ENCODE results near the gene GNAQ. TPM values are rescaled to one million over a fixed set of nuclear protein-coding genes. Genes with fewer than 3 reads are reported as not detected.
"Not testable (repeated sequence)": the region's sequence is repeated elsewhere in the genome, so short reads cannot be mapped to it uniquely, and the experiment has no call there.

Gene GNAQ
- total RNA-seq, 1 experiment from 2014 or later, result 28.7 TPM

DNA sequence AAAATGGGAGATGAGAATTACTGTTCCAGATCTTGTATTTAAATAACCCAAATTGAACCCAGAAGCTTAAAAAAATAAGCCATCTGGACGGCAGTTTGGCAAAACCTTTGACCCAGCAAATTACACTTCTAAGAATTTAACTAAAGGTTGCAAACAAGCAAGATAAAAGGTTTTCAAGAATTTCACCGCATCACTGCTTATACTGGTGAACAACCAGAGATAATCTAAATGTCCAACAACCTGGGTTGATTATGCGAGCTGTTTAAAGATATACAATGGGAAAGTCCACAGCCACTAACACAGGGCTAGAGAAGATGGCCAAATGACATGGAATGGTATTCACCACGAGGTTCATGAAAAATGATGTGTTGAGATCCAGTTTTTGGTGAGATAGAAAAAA is 149.3 kb downstream of the GNAQ start:
- H3K79me2 ChIP-seq (ENCODE audit: insufficient read depth, low read length), result no peaks in the 10 kb centered on the region
- TF ChIP-seq EZH2phosphoT487 (IDR thresholded peaks at IDR 0.05; ENCODE audit: borderline replicate concordance) (no peak), POLR2AphosphoS5 (IDR thresholded peaks at IDR 0.05; ENCODE audit: low read depth, low read length) (no peak), EZH2 (IDR thresholded peaks at IDR 0.05) (no peak)
- TF ChIP-seq, protein P1, sequence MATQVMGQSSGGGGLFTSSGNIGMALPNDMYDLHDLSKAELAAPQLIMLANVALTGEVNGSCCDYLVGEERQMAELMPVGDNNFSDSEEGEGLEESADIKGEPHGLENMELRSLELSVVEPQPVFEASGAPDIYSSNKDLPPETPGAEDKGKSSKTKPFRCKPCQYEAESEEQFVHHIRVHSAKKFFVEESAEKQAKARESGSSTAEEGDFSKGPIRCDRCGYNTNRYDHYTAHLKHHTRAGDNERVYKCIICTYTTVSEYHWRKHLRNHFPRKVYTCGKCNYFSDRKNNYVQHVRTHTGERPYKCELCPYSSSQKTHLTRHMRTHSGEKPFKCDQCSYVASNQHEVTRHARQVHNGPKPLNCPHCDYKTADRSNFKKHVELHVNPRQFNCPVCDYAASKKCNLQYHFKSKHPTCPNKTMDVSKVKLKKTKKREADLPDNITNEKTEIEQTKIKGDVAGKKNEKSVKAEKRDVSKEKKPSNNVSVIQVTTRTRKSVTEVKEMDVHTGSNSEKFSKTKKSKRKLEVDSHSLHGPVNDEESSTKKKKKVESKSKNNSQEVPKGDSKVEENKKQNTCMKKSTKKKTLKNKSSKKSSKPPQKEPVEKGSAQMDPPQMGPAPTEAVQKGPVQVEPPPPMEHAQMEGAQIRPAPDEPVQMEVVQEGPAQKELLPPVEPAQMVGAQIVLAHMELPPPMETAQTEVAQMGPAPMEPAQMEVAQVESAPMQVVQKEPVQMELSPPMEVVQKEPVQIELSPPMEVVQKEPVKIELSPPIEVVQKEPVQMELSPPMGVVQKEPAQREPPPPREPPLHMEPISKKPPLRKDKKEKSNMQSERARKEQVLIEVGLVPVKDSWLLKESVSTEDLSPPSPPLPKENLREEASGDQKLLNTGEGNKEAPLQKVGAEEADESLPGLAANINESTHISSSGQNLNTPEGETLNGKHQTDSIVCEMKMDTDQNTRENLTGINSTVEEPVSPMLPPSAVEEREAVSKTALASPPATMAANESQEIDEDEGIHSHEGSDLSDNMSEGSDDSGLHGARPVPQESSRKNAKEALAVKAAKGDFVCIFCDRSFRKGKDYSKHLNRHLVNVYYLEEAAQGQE (IDR thresholded peaks at IDR 0.05; ENCODE audit: low read depth), result no peak
- H3K9me3 ChIP-seq (ENCODE audit: control insufficient read depth in 1 of 2, insufficient read depth in 1 of 2, low read depth in 1 of 2, low read length in 2 of 2), result no peaks in the 10 kb centered on the region
- intact Hi-C loops (cut with micrococcal nuclease), result no loop called here
- ChIA-PET CTCF (no interaction called here), RAD21 (ENCODE audit: low non-redundant PET in 1 of 2, low total read pairs in 2 of 2, uncharacterized antibody in 2 of 2, unreplicated experiment in 2 of 2) (no interaction called here), POLR2A (no interaction called here)
- no peak for DNase-seq (ENCODE audit: low read depth, low spot score)
- H3K9ac ChIP-seq (ENCODE audit: low read length), result no peak overlapping the region
- no peak overlapping the region for H3K4me2 ChIP-seq (ENCODE audit: low read length)
- no peak overlapping the region for H3K27ac ChIP-seq (ENCODE audit: low read depth, low read length)
- no peak overlapping the region for H3K4me3 ChIP-seq (replicated peaks in 1 of 2; ENCODE audit: low read depth in 1 of 2, low read length in 2 of 2)
- H2AFZ ChIP-seq (ENCODE audit: low read depth, low read length, poor library complexity, severe bottlenecking), result no peak overlapping the region
- H3K36me3 ChIP-seq (ENCODE audit: control insufficient read depth in 1 of 2, insufficient read depth in 2 of 2, low read length in 2 of 2), result no peaks in the 10 kb centered on the region
- no peak for ATAC-seq
- no TSS peak for BruUV-seq (replicated peaks)
- H4K20me1 ChIP-seq (ENCODE audit: insufficient read depth), result no peaks in the 10 kb centered on the region
- no peaks in the 10 kb centered on the region for H3K27me3 ChIP-seq (ENCODE audit: insufficient read depth, low read length)
- H3K4me1 ChIP-seq (ENCODE audit: control insufficient read depth in 1 of 2, insufficient read depth in 2 of 2, low read length in 2 of 2), result peaks cover 32 to 49% of the 10 kb centered on the region in 2 experiments
- H3K9me2 ChIP-seq (ENCODE audit: insufficient read depth), result no peaks in the 10 kb centered on the region

DNA sequence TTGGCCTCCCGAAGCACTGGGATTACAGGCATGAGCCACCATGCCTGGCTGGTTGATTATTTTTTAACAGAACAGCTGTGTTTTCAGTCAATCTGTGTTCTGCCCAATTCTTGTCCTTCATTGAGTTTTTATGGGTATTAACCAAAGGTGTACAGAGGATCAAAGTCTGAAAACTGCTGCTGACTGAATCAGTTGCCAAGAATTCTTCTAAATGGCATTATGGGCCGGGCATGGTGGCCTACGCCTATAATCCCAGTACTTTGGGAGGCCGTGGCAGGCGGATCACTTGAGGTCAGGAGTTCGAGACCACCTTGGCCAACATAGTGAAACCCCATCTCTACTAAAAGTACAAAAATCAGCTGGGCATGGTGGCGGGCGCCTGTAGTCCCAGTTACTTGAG is 150.0 kb downstream of the GNAQ start:
- H3K9me3 ChIP-seq (ENCODE audit: control insufficient read depth in 1 of 2, insufficient read depth in 1 of 2, low read depth in 1 of 2, low read length in 2 of 2); H3K36me3 ChIP-seq (ENCODE audit: control insufficient read depth in 1 of 2, insufficient read depth in 2 of 2, low read length in 2 of 2); H3K27ac ChIP-seq (ENCODE audit: low read depth, low read length); H3K4me2 ChIP-seq (ENCODE audit: low read length); H3K9me2 ChIP-seq (ENCODE audit: insufficient read depth); BruUV-seq (replicated peaks); intact Hi-C loops (cut with micrococcal nuclease); CTCF ChIA-PET; H3K9ac ChIP-seq (ENCODE audit: low read length); H3K27me3 ChIP-seq (ENCODE audit: insufficient read depth, low read length); H2AFZ ChIP-seq (ENCODE audit: low read depth, low read length, poor library complexity, severe bottlenecking); POLR2A ChIA-PET; ATAC-seq; RAD21 ChIA-PET (ENCODE audit: low non-redundant PET in 1 of 2, low total read pairs in 2 of 2, uncharacterized antibody in 2 of 2, unreplicated experiment in 2 of 2); H4K20me1 ChIP-seq (ENCODE audit: insufficient read depth); DNase-seq (ENCODE audit: low read depth, low spot score); H3K79me2 ChIP-seq (ENCODE audit: insufficient read depth, low read length); H3K4me3 ChIP-seq (replicated peaks in 1 of 2; ENCODE audit: low read depth in 1 of 2, low read length in 2 of 2): not testable (repeated sequence)
- H3K4me1 ChIP-seq (ENCODE audit: control insufficient read depth in 1 of 2, insufficient read depth in 2 of 2, low read length in 2 of 2), result peaks cover 32 to 49% of the 10 kb centered on the region in 2 experiments
